Panc1 (cell line): ENCODE data around the gene ME2.

Experiments
- CTCF ChIP-seq: fragments of 450-650 bp; IDR thresholded peaks from 2 replicates; pipeline ENCODE4 v1.5.1; 2017; ENCODE audit warnings: mild to moderate bottlenecking
- POLR2AphosphoS5 ChIP-seq: IDR thresholded peaks from 2 replicates; pipeline ENCODE4 v1.6.1; 2012; ENCODE audit warnings: mild to moderate bottlenecking, low read depth, low read length, moderate library complexity
- SIN3A ChIP-seq: IDR thresholded peaks from 2 replicates; pipeline ENCODE4 v1.6.1; 2012; ENCODE audit warnings: low read depth, mild to moderate bottlenecking, low read length, moderate library complexity, borderline replicate concordance; ENCODE audit not compliant: insufficient read depth

DNA sequence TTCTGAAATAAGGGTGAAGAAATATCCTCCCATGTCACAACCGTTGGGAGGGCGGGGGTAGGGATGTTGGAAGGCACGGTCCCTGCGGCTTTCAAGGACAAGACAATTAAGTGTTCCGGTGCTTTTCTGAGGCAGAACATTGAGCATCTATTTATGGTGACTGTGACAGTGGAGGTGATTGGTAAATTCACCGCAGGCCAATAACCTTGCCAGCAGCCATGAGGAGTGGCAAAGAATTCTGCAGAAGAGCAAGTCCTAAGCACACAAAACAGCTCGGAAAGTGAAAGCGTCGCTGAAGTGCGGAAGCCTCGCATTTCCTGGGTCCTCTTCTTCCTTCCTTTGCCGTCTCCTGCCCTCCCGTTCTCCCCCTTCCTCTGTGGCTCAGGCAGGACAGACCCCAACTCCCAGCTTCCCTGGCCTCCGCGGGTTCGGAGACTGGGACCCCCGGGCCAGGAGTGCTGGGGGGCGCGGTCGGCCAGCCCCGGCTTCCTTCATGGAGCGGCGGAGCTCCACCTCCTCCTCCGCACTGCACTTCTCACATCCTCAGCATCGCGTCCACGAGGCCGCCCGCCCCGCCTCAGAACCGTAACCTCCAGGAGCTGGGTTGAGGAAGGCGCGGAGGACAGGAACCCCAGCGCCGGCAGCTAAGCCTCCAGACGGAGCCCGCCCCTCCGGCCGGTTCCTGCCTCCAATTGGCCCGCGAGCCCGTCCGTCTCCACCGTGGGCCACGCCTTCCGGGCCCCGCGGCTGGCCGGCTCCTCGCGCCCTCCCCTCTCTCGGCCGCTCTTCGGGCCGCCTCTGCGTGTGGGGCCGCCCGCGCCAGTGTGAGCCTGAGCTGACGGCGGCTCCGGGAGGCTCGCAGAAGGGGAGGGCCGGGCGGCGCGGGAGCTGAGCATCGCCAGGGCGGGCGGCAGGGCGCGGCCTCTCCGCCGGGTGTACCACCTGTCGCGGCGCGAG, at the start of gene ME2:
- TF ChIP-seq POLR2AphosphoS5 (peak; percentile 30; the same call in 1 of the 2 replicates), CTCF (no peak), SIN3A (0 out of 2 replicates have a peak, but pooled peaks have one; percentile 42)
